AG04450 (cell line): Measurements from ENCODE around the gene GPC3. TPM values are rescaled to one million over a fixed set of nuclear protein-coding genes. Genes with fewer than 3 reads are reported as not detected.
A peak's percentile ranks its signal among the peaks of the same experiment; 100 is the strongest.

Experiments used
- CTCF ChIA-PET: fragments of 300-600, 350-600 bp; formaldehyde crosslinking; extraction: SDS; loops from one replicate; lab custom pipeline; 2022; ENCODE audit warnings: antibody characterized with exemption, inconsistent platforms; lab: Charles Lee
- POLR2A ChIA-PET: fragments of 350-600 bp; formaldehyde crosslinking; extraction: SDS; loops from one replicate; lab custom pipeline; 2021; ENCODE audit warnings: antibody characterized with exemption, inconsistent platforms; lab: Yijun Ruan, JAX
- DNase-seq: peaks from one replicate; pipeline ENCODE4 v3.0.0-alpha.2; 2011; ENCODE audit warnings: low read depth, low spot score
- H3K27ac ChIP-seq: one replicate; pipeline ENCODE4 v1.5.1; 2012; ENCODE audit warnings: low read depth, low read length, control low read depth
- H3K27me3 ChIP-seq: one replicate; pipeline ENCODE4 v1.6.0; 2012; ENCODE audit warnings: low read length; ENCODE audit not compliant: control insufficient read depth, insufficient read depth
- H3K4me3 ChIP-seq: 2 replicates; pipeline ENCODE4 v1.5.1; 2011; ENCODE audit warnings: mild to moderate bottlenecking, low read depth, low read length, control low read depth
- H3K9me3 ChIP-seq: 2 replicates; pipeline ENCODE4 v1.5.1; 2012; ENCODE audit warnings: low read length; ENCODE audit not compliant: control insufficient read depth, insufficient read depth
- polyA plus RNA-seq: library from polyadenylated mRNA; depleted of rRNA; stranded (reverse); fragments of >200 nt; gene quantifications from 2 replicates; pipeline ENCODE4 v1.2.3, GENCODE V29; 2011
- TF ChIP-seq, protein P1 (sequence below): IDR thresholded peaks from 2 replicates; pipeline ENCODE4 v1.5.1; 2011; ENCODE audit warnings: low read depth, low read length, control low read depth, inconsistent platforms

GPC3 gene
- polyA plus RNA-seq, 1 experiment, result not detected

DNA sequence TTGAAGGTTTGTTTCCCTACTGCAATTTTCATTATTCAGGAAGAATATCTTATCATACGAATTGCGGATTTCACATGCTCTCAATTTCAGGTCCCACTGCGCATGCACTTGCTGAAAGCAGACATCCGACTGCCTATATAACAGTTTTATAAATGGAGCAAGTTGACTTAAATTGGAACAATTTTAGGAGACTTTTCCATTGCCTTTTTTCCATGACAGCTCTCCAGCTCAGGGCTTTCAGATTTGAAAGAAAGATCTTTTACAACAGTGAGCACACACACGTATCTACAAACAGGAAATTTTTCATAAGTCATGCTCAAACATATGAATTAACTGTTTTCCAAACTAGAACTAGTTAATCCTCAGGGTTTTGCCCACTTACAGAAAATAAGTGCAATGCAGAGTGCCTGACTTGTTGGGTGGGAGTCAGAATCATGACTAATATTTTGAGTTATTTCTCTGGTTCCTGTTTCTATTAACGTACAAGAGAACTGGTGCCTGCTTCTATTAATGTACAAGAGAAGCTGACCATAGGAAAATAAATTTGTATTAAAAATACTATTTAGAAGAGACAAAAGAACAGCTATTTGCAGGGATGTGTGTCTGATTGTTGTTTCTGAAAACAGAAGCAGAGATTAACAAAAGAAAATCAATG lies 137.9 kb downstream of the GPC3 start:
- H3K27ac ChIP-seq, result no peak overlapping the region
- CTCF ChIA-PET, result no interaction called here

DNA sequence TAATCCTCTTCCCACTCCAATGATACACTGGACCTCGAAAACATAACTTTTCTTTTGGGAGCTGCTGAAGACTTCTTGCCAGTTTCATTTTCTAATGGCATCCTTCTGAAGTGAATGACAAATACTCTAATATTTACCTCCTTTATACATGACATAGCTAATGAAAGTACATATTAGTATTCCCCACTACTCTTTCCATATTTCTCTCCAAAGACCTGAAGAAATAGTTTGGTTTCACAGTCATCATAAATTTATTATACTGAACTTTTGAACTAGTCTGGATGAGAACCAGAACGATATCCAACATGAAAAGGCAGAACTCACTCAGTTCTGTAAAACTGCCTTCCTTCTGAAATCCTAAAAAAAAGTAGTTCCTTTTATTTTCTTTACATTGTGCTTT lies 139.1 kb downstream of the GPC3 start:
- TF ChIP-seq, protein P1, sequence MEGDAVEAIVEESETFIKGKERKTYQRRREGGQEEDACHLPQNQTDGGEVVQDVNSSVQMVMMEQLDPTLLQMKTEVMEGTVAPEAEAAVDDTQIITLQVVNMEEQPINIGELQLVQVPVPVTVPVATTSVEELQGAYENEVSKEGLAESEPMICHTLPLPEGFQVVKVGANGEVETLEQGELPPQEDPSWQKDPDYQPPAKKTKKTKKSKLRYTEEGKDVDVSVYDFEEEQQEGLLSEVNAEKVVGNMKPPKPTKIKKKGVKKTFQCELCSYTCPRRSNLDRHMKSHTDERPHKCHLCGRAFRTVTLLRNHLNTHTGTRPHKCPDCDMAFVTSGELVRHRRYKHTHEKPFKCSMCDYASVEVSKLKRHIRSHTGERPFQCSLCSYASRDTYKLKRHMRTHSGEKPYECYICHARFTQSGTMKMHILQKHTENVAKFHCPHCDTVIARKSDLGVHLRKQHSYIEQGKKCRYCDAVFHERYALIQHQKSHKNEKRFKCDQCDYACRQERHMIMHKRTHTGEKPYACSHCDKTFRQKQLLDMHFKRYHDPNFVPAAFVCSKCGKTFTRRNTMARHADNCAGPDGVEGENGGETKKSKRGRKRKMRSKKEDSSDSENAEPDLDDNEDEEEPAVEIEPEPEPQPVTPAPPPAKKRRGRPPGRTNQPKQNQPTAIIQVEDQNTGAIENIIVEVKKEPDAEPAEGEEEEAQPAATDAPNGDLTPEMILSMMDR, result no peak
- Histone ChIP-seq H3K4me3 (no peak overlapping the region), H3K9me3 (no peaks in the 10 kb centered on the region), H3K27me3 (no peaks in the 10 kb centered on the region), H3K27ac (no peak overlapping the region)
- POLR2A ChIA-PET, result no interaction called here
- CTCF ChIA-PET, result interaction anchor here (0.5 kb wide), 1 partner anchor 9 kb away, joined by 3 read pairs; no protein-coding TSS in a partner anchor
- DNase-seq, result no peak

More for the DNA sequence above, 137.9 kb downstream of the GPC3 start:
- POLR2A ChIA-PET, result no interaction called here
- Histone ChIP-seq H3K27me3 (no peaks in the 10 kb centered on the region), H3K9me3 (no peaks in the 10 kb centered on the region), H3K4me3 (no peak overlapping the region)
- DNase-seq, result no peak
- TF ChIP-seq, protein P1, result no peak

- no peak overlapping the region for H3K4me3 ChIP-seq
- H3K27me3 ChIP-seq, result no peaks in the 10 kb centered on the region
- H3K9me3 ChIP-seq, result no peaks in the 10 kb centered on the region
- POLR2A ChIA-PET, result no interaction called here
- TF ChIP-seq, protein P1, result no peak
- no peak overlapping the region for H3K27ac ChIP-seq
- CTCF ChIA-PET, result interaction anchor here (0.8 to 3.5 kb wide), 3 partner anchors 48 to 142 kb away, joined by 5 to 20 read pairs (median 17); no protein-coding TSS in a partner anchor
- no peak for DNase-seq
These were observed 145.0 kb downstream of the GPC3 start for GRCh38 chrX:133840415-133840814.

- DNase-seq, result no peak
- TF ChIP-seq, protein P1, result peak; percentile 64
- Histone ChIP-seq H3K27ac (no peak overlapping the region), H3K9me3 (no peaks in the 10 kb centered on the region), H3K27me3 (no peaks in the 10 kb centered on the region), H3K4me3 (no peak overlapping the region)
- ChIA-PET POLR2A (no interaction called here), CTCF (interaction anchor here (0.6 to 3.5 kb wide), 7 partner anchors 11 to 521 kb away, joined by 3 to 20 read pairs (median 4); no protein-coding TSS in a partner anchor)
These were observed 146.4 kb downstream of the GPC3 start for GRCh38 chrX:133838761-133839676.
